AG04450 (cell line): ENCODE results near the gene XPR1. TPM values are rescaled to one million over a fixed set of nuclear protein-coding genes. Genes with fewer than 3 reads are reported as not detected.

ENCODE experiments used
- CTCF ChIA-PET: fragments of 300-600, 350-600 bp; formaldehyde crosslinking; extraction: SDS; loops from one replicate; lab custom pipeline; 2022; ENCODE audit warnings: antibody characterized with exemption, inconsistent platforms; lab: Charles Lee
- POLR2A ChIA-PET: fragments of 350-600 bp; formaldehyde crosslinking; extraction: SDS; loops from one replicate; lab custom pipeline; 2021; ENCODE audit warnings: antibody characterized with exemption, inconsistent platforms; lab: Yijun Ruan, JAX
- DNase-seq: peaks from one replicate; pipeline ENCODE4 v3.0.0-alpha.2; 2011; ENCODE audit warnings: low read depth, low spot score
- H3K27ac ChIP-seq: one replicate; pipeline ENCODE4 v1.5.1; 2012; ENCODE audit warnings: low read depth, low read length, control low read depth
- H3K27me3 ChIP-seq: one replicate; pipeline ENCODE4 v1.6.0; 2012; ENCODE audit warnings: low read length; ENCODE audit not compliant: control insufficient read depth, insufficient read depth
- H3K4me3 ChIP-seq: 2 replicates; pipeline ENCODE4 v1.5.1; 2011; ENCODE audit warnings: mild to moderate bottlenecking, low read depth, low read length, control low read depth
- H3K9me3 ChIP-seq: 2 replicates; pipeline ENCODE4 v1.5.1; 2012; ENCODE audit warnings: low read length; ENCODE audit not compliant: control insufficient read depth, insufficient read depth
- polyA minus RNA-seq: library from RNA; depleted of rRNA, polyadenylated mRNA; stranded (reverse); fragments of >200 nt; gene quantifications from 2 replicates; pipeline ENCODE4 v1.2.3, GENCODE V29; 2011; rRNA and poly(A)+ RNA removed
- polyA plus RNA-seq: library from polyadenylated mRNA; depleted of rRNA; stranded (reverse); fragments of >200 nt; gene quantifications from 2 replicates; pipeline ENCODE4 v1.2.3, GENCODE V29; 2011; rRNA removed
- TF ChIP-seq, protein P1 (sequence below): IDR thresholded peaks from 2 replicates; pipeline ENCODE4 v1.5.1; 2011; ENCODE audit warnings: low read depth, low read length, control low read depth, inconsistent platforms

Gene XPR1
- polyA plus RNA-seq (53.0 and 63.2 TPM in 2 replicates), polyA minus RNA-seq (40.2 and 58.6 TPM in 2 replicates)

GRCh38 chr1:180631766-180632325 lies at the start of gene XPR1:
XPR1 (plus strand) TSS chr1:180632022; CDS start chr1:180632202, 180 bp downstream.
- DNase-seq = peak; percentile 98
- CTCF ChIA-PET = interaction anchor here (0.9 to 1.9 kb wide), 8 partner anchors 11 to 232 kb away, joined by 3 to 12 read pairs (median 4); no protein-coding TSS in a partner anchor
- Histone ChIP-seq H3K4me3 (peak within 1 kb of the TSS; percentile 95), H3K9me3 (no peaks in the 10 kb centered on the region), H3K27ac (peak within 1 kb of the TSS; percentile 68), H3K27me3 (no peaks in the 10 kb centered on the region)
- TF ChIP-seq, protein P1, sequence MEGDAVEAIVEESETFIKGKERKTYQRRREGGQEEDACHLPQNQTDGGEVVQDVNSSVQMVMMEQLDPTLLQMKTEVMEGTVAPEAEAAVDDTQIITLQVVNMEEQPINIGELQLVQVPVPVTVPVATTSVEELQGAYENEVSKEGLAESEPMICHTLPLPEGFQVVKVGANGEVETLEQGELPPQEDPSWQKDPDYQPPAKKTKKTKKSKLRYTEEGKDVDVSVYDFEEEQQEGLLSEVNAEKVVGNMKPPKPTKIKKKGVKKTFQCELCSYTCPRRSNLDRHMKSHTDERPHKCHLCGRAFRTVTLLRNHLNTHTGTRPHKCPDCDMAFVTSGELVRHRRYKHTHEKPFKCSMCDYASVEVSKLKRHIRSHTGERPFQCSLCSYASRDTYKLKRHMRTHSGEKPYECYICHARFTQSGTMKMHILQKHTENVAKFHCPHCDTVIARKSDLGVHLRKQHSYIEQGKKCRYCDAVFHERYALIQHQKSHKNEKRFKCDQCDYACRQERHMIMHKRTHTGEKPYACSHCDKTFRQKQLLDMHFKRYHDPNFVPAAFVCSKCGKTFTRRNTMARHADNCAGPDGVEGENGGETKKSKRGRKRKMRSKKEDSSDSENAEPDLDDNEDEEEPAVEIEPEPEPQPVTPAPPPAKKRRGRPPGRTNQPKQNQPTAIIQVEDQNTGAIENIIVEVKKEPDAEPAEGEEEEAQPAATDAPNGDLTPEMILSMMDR = peak; percentile 30; the same call in 1 of the 2 replicates
- POLR2A ChIA-PET = interaction anchor here (0.6 to 1.4 kb wide), 5 partner anchors 107 to 526 kb away, joined by 3 to 6 read pairs (median 3); no protein-coding TSS in a partner anchor

DNA sequence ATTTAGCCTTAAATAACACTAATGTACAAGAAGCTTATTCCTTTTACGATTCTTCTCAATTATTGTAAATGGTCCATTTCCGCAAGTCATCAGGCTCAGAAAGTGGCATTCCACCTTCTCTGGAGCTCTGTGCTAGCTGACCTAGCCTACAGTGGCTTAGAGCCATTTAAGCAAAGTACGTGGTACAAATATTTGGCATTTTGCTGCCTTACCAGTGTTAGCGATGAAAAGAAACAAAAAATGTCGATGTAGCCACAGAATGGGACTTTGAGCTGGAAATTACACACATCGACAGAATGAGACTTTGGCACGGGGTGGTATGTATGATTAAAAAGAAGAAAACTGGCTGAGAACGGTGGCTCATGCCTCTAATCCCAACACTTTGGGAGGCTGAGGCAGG lies 47.0 kb upstream of the XPR1 start:
- ChIA-PET POLR2A (interaction anchor here (1.4 kb wide), 1 partner anchor 26 kb away, joined by 3 read pairs; no protein-coding TSS in a partner anchor), CTCF (interaction anchor here (1.1 kb wide), 1 partner anchor 51 kb away, joined by 4 read pairs; no protein-coding TSS in a partner anchor)
- Histone ChIP-seq H3K27ac (peak overlapping the region; percentile 82), H3K4me3 (no peak overlapping the region), H3K9me3 (peaks cover 5% of the 10 kb centered on the region), H3K27me3 (no peaks in the 10 kb centered on the region)
- DNase-seq = no peak
- TF ChIP-seq, protein P1 = no peak

DNA sequence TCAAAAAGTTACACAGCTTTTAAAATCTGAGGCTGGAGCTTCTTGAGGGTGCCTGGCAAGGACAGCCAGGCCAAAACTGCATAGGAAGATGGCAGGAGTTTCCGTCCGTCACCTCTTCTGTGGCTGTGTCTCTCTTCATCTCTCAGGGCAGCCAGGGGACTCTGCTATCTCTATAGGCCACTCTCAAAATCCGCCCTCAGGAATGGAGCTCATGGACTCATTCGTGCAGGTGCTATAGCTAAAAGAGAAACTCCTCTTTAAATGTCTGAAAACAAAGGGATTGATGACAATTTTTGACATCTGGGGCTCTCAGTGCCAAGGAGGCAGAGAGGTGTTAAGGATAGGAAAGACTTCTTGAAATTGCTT lies 45.8 kb upstream of the XPR1 start:
- Histone ChIP-seq H3K4me3 (no peak overlapping the region), H3K9me3 (peaks cover 5% of the 10 kb centered on the region), H3K27me3 (no peaks in the 10 kb centered on the region), H3K27ac (peak overlapping the region; percentile 82)
- ChIA-PET POLR2A (interaction anchor here (1.4 kb wide), 1 partner anchor 25 kb away, joined by 3 read pairs; no protein-coding TSS in a partner anchor), CTCF (interaction anchor here (0.6 to 1.4 kb wide), 3 partner anchors 9 to 103 kb away, joined by 3 to 10 read pairs (median 3); no protein-coding TSS in a partner anchor)
- no peak for DNase-seq
- TF ChIP-seq, protein P1 = no peak

GRCh38 chr1:180586671-180587155 lies 45.1 kb upstream of the XPR1 start:
- Histone ChIP-seq H3K27me3 (no peaks in the 10 kb centered on the region), H3K9me3 (peaks cover 5% of the 10 kb centered on the region), H3K27ac (peak overlapping the region; percentile 35), H3K4me3 (no peak overlapping the region)
- ChIA-PET CTCF (interaction anchor here (1.4 kb wide), 2 partner anchors 10 to 104 kb away, joined by 3 read pairs; no protein-coding TSS in a partner anchor), POLR2A (interaction anchor here (0.6 to 0.7 kb wide), 2 partner anchors 12 to 341 kb away, joined by 3 to 4 read pairs; no protein-coding TSS in a partner anchor)
- peak; percentile 41 for DNase-seq
- TF ChIP-seq, protein P1 = no peak

DNA sequence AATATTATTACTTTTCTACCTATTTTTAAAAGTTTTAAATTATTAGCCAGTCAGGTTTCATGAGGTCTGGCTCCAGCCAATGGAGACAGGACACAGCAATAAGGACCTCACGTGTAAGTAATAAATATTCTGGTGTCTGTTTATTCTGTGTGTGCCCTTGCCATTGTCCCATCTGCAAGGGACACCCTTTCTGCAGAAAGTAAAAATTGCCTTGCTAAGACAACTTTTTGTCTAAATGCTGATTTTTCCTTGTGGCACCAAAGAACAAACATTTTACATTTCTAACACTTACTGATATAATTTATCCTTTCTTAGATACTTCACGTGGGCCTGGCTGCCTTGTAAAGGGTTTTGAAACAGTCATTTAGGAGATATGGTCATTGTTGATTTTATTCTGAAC lies 43.7 kb upstream of the XPR1 start:
- DNase-seq = no peak
- Histone ChIP-seq H3K9me3 (peaks cover 5% of the 10 kb centered on the region), H3K4me3 (no peak overlapping the region), H3K27ac (no peak overlapping the region), H3K27me3 (no peaks in the 10 kb centered on the region)
- ChIA-PET CTCF (no interaction called here), POLR2A (no interaction called here)
- TF ChIP-seq, protein P1 = no peak
